ENCODE results near the gene AMPD3. TPM values are rescaled to one million over a fixed set of nuclear protein-coding genes. Genes with fewer than 3 reads are reported as not detected.
"Not testable (repeated sequence)": the region's sequence is repeated elsewhere in the genome, so short reads cannot be mapped to it uniquely, and the experiment has no call there.

Gene AMPD3
- total RNA-seq, 1 experiment from 2014 or later, result 3.8 TPM

- H3K27me3 ChIP-seq (ENCODE audit: control insufficient read depth, insufficient read depth, low read length), result no peaks in the 10 kb centered on the region
- no peaks in the 10 kb centered on the region for H3K36me3 ChIP-seq (replicated peaks; ENCODE audit: control insufficient read depth, insufficient read depth, low read length)
- H3K4me3 ChIP-seq (ENCODE audit: insufficient read depth, low read depth, low read length), result no peak overlapping the region
- DNase-seq, result no peak
Measured at GRCh38 chr11:10418950-10419310, 36.1 kb upstream of the AMPD3 start.

GRCh38 chr11:10426475-10426874 lies 28.6 kb upstream of the AMPD3 start:
- H3K27me3 ChIP-seq (ENCODE audit: control insufficient read depth, insufficient read depth, low read length), result no peaks in the 10 kb centered on the region
- no peaks in the 10 kb centered on the region for H3K36me3 ChIP-seq (replicated peaks; ENCODE audit: control insufficient read depth, insufficient read depth, low read length)
- DNase-seq, result no peak
- no peak overlapping the region for H3K4me3 ChIP-seq (ENCODE audit: insufficient read depth, low read depth, low read length)

DNA sequence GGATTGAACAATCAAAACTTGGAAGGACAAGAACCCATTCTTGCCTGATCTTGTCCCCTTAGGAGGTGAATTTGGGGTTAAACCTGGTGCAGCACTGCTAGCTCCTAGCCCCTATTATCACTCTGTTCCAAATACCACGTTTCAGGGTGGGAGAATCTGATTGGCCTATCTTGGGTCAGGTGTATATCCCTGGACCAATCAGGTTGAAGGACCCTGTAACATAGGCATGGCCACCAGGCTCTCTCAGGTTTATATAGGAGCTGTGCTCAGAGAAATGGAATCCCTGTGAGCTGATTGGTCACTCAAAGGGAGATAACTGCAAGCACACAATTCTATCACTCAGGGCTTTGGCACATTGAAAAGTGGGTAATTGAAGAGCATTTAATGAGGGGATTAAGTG lies 26.6 kb upstream of the AMPD3 start:
- no peak overlapping the region for H3K4me3 ChIP-seq (ENCODE audit: insufficient read depth, low read depth, low read length)
- no peaks in the 10 kb centered on the region for H3K27me3 ChIP-seq (ENCODE audit: control insufficient read depth, insufficient read depth, low read length)
- no peak for DNase-seq
- no peaks in the 10 kb centered on the region for H3K36me3 ChIP-seq (replicated peaks; ENCODE audit: control insufficient read depth, insufficient read depth, low read length)

DNA sequence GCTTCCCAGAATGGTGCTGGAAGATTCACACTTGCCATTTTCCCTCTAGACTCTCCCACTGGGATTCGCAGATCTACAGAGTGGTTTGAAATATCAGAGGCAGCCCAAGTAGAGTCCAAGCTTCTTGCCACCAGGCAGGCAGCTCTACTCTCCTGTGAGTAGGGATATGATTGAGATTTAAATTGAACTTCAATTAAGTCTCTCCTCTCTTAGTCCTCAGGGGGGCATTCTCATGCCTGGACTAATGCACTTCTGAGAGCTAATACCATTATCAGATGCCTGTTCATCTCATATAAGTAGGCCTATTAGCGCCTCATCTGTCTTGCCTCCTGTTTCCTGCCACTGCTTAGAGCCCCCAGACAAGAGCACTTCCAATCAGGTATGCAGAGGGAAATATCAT lies 25.5 kb upstream of the AMPD3 start:
- Histone ChIP-seq H3K27me3 (ENCODE audit: control insufficient read depth, insufficient read depth, low read length) (no peaks in the 10 kb centered on the region), H3K4me3 (ENCODE audit: insufficient read depth, low read depth, low read length) (no peak overlapping the region), H3K36me3 (replicated peaks; ENCODE audit: control insufficient read depth, insufficient read depth, low read length) (no peaks in the 10 kb centered on the region)
- DNase-seq, result no peak

DNA sequence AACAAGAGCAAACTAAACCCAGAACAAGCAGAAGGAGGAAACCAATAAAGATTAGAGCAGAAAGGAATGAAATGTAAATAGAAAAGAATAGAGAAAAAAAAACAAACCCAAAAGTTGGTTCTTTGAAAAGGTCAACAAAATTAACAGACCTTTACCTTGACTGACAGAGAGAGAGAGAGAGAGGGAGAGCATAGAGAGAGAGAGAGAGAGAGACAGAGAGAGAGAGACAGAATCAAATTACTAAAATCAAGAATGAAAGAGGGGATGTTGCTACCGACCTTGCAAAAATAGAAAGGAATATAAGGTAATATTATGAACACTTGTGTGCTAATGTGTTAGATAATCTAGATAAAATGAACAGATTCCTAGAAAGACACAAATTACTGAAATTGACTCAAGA lies 22.6 kb upstream of the AMPD3 start:
- no peak for DNase-seq
- H3K27me3 ChIP-seq (ENCODE audit: control insufficient read depth, insufficient read depth, low read length), result no peaks in the 10 kb centered on the region
- no peak overlapping the region for H3K4me3 ChIP-seq (ENCODE audit: insufficient read depth, low read depth, low read length)
- H3K36me3 ChIP-seq (replicated peaks; ENCODE audit: control insufficient read depth, insufficient read depth, low read length), result no peaks in the 10 kb centered on the region

GRCh38 chr11:10432971-10433370 lies 22.1 kb upstream of the AMPD3 start:
- no peak for DNase-seq
- H3K4me3 ChIP-seq (ENCODE audit: insufficient read depth, low read depth, low read length), result no peak overlapping the region
- H3K27me3 ChIP-seq (ENCODE audit: control insufficient read depth, insufficient read depth, low read length), result no peaks in the 10 kb centered on the region
- H3K36me3 ChIP-seq (replicated peaks; ENCODE audit: control insufficient read depth, insufficient read depth, low read length), result no peaks in the 10 kb centered on the region

DNA sequence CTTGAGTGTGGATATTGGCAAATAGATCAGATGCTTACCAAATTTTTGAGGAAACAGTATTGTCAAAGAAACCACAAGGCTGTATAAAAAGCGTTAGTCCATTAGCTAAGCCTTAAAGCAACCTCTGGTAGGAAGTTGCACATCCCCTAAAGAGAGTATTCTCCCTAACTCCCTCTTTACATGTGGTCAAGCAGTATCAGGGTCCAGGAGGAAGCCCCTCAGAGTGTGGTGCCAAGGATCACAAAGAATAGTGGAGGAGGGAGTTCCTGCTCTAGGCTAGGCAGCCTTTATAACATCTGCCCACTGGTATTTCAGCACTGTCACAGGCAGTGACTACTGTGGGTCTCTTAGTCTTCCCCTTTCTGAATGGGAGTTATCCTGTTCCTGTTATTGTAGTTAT lies 18.8 kb upstream of the AMPD3 start:
- H3K36me3 ChIP-seq (replicated peaks; ENCODE audit: control insufficient read depth, insufficient read depth, low read length), result no peaks in the 10 kb centered on the region
- no peak for DNase-seq
- H3K4me3 ChIP-seq (ENCODE audit: insufficient read depth, low read depth, low read length), result no peak overlapping the region
- H3K27me3 ChIP-seq (ENCODE audit: control insufficient read depth, insufficient read depth, low read length), result no peaks in the 10 kb centered on the region

GRCh38 chr11:10436683-10437082 lies 18.4 kb upstream of the AMPD3 start:
- H3K36me3 ChIP-seq (replicated peaks; ENCODE audit: control insufficient read depth, insufficient read depth, low read length); H3K27me3 ChIP-seq (ENCODE audit: control insufficient read depth, insufficient read depth, low read length); DNase-seq; H3K4me3 ChIP-seq (ENCODE audit: insufficient read depth, low read depth, low read length): not testable (repeated sequence)

- Histone ChIP-seq H3K27me3 (ENCODE audit: control insufficient read depth, insufficient read depth, low read length) (no peaks in the 10 kb centered on the region), H3K36me3 (replicated peaks; ENCODE audit: control insufficient read depth, insufficient read depth, low read length) (no peaks in the 10 kb centered on the region), H3K4me3 (ENCODE audit: insufficient read depth, low read depth, low read length) (no peak overlapping the region)
- DNase-seq, result no peak
Measured at GRCh38 chr11:10438458-10438857, 16.6 kb upstream of the AMPD3 start.

DNA sequence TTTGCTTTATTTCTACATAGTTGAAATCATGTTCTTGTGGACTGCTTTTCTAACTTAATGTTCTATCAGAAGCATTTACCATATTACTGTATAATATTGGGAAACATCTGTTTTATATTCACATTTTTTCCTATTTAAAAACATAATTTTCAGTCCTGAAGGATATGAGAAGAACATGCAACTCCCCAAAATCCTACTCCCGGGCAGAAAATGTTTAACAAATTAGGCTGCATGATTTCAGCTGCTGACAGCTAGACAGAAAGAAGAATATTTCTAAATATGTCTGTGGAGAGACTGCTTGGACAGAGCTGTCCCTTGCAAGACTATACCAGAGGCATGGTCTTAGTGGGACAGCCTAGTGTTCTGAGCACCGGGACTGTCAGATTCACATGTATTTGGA lies 15.7 kb upstream of the AMPD3 start:
- H3K4me3 ChIP-seq (ENCODE audit: insufficient read depth, low read depth, low read length), result no peak overlapping the region
- DNase-seq, result no peak
- no peaks in the 10 kb centered on the region for H3K27me3 ChIP-seq (ENCODE audit: control insufficient read depth, insufficient read depth, low read length)
- no peaks in the 10 kb centered on the region for H3K36me3 ChIP-seq (replicated peaks; ENCODE audit: control insufficient read depth, insufficient read depth, low read length)

GRCh38 chr11:10439924-10440323 lies 15.1 kb upstream of the AMPD3 start:
- H3K4me3 ChIP-seq (ENCODE audit: insufficient read depth, low read depth, low read length), result no peak overlapping the region
- no peaks in the 10 kb centered on the region for H3K27me3 ChIP-seq (ENCODE audit: control insufficient read depth, insufficient read depth, low read length)
- no peak for DNase-seq
- H3K36me3 ChIP-seq (replicated peaks; ENCODE audit: control insufficient read depth, insufficient read depth, low read length), result no peaks in the 10 kb centered on the region

GRCh38 chr11:10440401-10440800 lies 14.7 kb upstream of the AMPD3 start:
- Histone ChIP-seq H3K4me3 (ENCODE audit: insufficient read depth, low read depth, low read length) (no peak overlapping the region), H3K36me3 (replicated peaks; ENCODE audit: control insufficient read depth, insufficient read depth, low read length) (no peaks in the 10 kb centered on the region), H3K27me3 (ENCODE audit: control insufficient read depth, insufficient read depth, low read length) (no peaks in the 10 kb centered on the region)
- no peak for DNase-seq

DNA sequence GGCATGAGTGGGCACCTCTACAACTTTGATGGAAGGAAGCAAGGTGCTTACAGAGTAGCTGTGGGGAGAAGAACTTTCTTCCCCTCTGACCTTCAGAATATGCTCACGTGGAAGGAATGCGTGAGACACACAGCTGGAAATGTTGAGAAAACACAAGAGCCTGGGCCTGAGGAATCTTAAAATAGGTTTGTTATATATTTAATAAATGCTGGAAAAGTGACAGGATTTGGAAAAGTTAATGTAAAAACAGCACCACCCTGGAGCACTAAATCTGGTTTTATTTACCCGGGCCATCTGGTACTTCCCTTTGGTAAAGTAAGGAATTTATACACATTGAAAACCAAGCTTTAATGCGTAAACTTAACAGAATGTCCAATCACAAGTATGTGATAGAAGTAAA lies 14.0 kb upstream of the AMPD3 start:
- DNase-seq, result no peak
- Histone ChIP-seq H3K36me3 (replicated peaks; ENCODE audit: control insufficient read depth, insufficient read depth, low read length) (no peaks in the 10 kb centered on the region), H3K4me3 (ENCODE audit: insufficient read depth, low read depth, low read length) (no peak overlapping the region), H3K27me3 (ENCODE audit: control insufficient read depth, insufficient read depth, low read length) (no peaks in the 10 kb centered on the region)

DNA sequence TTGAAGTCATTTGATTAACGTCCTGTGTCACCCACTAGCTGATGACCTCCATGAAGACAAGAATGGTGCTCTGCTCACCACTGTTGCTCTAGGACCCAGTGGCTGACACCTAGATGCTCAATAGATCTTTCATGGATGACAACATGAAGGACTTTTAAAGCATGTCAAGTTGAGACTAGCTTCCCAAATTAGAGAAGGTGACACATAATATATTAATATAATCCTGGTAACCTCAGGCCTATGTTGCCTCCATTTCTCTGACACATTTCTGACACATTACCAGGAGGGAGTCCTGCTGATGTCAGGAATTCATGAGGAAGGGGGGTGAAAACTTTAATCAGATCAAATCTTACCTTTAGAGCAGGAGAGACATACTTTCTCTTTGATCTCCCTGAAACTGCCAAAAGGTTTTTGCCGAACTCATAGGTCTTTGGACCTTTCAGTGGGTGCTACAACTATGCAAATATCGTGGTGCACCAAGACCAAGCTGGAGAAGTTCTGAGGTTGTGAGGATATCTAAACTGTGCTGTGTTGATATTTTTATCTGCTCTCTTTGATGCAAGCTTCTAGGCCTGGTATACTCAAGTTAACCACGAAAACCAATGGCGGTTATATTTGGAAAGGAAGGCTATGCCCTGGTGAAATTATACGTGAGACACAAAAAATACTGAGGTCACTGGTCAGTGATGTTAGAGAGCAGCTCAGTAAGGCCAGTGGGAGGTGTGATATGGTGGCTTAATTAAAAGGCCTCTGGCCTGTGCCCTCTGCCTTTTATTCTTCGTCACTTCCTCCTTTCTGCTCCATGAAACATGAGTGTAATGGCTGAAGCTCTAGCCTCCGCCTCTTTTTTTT lies 13.2 kb upstream of the AMPD3 start:
- Histone ChIP-seq H3K36me3 (replicated peaks; ENCODE audit: control insufficient read depth, insufficient read depth, low read length) (no peaks in the 10 kb centered on the region), H3K27me3 (ENCODE audit: control insufficient read depth, insufficient read depth, low read length) (no peaks in the 10 kb centered on the region), H3K4me3 (ENCODE audit: insufficient read depth, low read depth, low read length) (no peak overlapping the region)
- DNase-seq, result no peak

DNA sequence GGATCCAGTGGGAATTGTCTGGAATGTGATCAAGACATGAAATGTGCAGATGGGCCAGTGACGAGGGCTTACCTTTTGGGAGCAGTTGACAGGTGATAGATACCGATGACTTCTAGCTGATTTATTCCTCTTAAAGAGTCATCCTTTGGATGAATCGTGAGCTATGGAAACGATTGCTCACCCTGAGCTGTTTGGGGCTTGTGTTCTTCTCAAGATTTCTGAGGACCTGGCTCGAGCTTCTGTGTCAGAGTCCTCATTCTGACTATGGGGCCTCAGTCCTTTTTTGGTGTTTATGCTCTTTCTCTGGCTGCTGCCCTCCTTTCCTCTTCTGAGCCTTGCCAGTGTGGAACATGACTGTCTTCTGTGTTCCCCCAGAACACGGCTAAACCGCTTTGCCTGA lies 11.9 kb upstream of the AMPD3 start:
- DNase-seq, result no peak
- no peaks in the 10 kb centered on the region for H3K27me3 ChIP-seq (ENCODE audit: control insufficient read depth, insufficient read depth, low read length)
- no peak overlapping the region for H3K4me3 ChIP-seq (ENCODE audit: insufficient read depth, low read depth, low read length)
- no peaks in the 10 kb centered on the region for H3K36me3 ChIP-seq (replicated peaks; ENCODE audit: control insufficient read depth, insufficient read depth, low read length)

DNA sequence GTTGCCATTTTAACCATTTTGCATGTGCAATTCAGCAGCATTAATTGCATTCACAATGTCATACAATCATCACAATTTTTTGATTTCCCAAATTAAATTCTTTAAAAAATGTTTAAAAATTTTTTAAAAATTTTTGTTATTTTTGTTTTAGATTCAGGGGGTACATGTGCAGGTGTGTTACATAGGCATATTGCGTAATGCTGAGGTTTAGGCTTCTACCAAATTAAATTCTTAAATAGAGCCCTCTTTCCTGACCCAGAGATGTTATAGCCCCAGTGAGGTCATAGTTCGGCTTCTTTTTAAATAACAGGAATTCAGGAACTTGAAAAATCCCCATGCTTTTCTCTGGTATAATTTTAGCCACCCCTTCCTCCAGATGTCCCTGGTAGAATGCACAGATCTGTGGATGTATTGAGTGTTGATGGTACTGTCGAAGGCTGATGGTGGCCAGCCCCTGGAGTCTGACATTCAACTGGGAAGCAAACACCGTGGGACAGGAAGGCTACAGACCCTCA lies 11.3 kb upstream of the AMPD3 start:
- no peaks in the 10 kb centered on the region for H3K27me3 ChIP-seq (ENCODE audit: control insufficient read depth, insufficient read depth, low read length)
- H3K36me3 ChIP-seq (replicated peaks; ENCODE audit: control insufficient read depth, insufficient read depth, low read length), result no peaks in the 10 kb centered on the region
- no peak for DNase-seq
- H3K4me3 ChIP-seq (ENCODE audit: insufficient read depth, low read depth, low read length), result no peak overlapping the region

Data from H7 (cell line).